H1 (cell line): ENCODE measurements around the gene MGAT5B. TPM values are rescaled to one million over a fixed set of nuclear protein-coding genes. Genes with fewer than 3 reads are reported as not detected.

Experiments
- CTCF ChIA-PET: fragments of 300-600 bp; sonication (Branson Sonifier 250); formaldehyde crosslinking; loops from one replicate; lab custom pipeline; 2021; ENCODE audit not compliant: partially characterized antibody; lab: Charles Lee
- POLR2A ChIA-PET: fragments of 300-600 bp; sonication (Branson Sonifier 250); formaldehyde crosslinking; loops from one replicate; lab custom pipeline; 2021; ENCODE audit warnings: inconsistent platforms; ENCODE audit not compliant: partially characterized antibody; lab: Charles Lee
- DNase-seq, 2 experiments: peaks; one replicate each; pipeline versions ENCODE4 v3.0.0 to v3.0.0-alpha.2; 2010 to 2022; ENCODE audit warnings: low spot score in 2 of 2, low read depth in 1 of 2, mixed read lengths in 1 of 2
- FAIRE-seq: peaks from 2 replicates; lab custom pipeline; 2011; peaks lifted over from hg19 to GRCh38; lab: Jason Lieb, UNC
- H2AFZ ChIP-seq: 2 replicates; pipeline ENCODE4 v1.8.1; 2012; ENCODE audit warnings: low read length, inconsistent platforms
- H2AK5ac ChIP-seq: 2 replicates; pipeline ENCODE4 v1.6.1; 2013; ENCODE audit warnings: low read depth, low read length
- H2BK120ac ChIP-seq: replicated peaks from 2 replicates; pipeline ENCODE3; 2013; ENCODE audit warnings: low read depth, low read length, inconsistent platforms
- H2BK12ac ChIP-seq: 2 replicates; pipeline ENCODE4 v1.6.1; 2013; ENCODE audit warnings: low read depth, low read length
- H2BK15ac ChIP-seq: 2 replicates; pipeline ENCODE4 v1.6.1; 2013; ENCODE audit warnings: low read length
- H2BK20ac ChIP-seq: 2 replicates; pipeline ENCODE4 v1.6.1; 2013; ENCODE audit warnings: low read length
- H2BK5ac ChIP-seq: 2 replicates; pipeline ENCODE4 v1.6.1; 2013; ENCODE audit warnings: low read depth, low read length
- H3K14ac ChIP-seq: 2 replicates; pipeline ENCODE4 v1.6.1; 2013; ENCODE audit warnings: inconsistent platforms; ENCODE audit not compliant: insufficient read length
- H3K18ac ChIP-seq: 2 replicates; pipeline ENCODE4 v1.6.1; 2013; ENCODE audit warnings: low read length; ENCODE audit errors: extremely low read depth
- H3K23ac ChIP-seq: 2 replicates; pipeline ENCODE4 v1.6.1; 2013; ENCODE audit warnings: inconsistent platforms; ENCODE audit not compliant: insufficient read length
- H3K23me2 ChIP-seq: 2 replicates; pipeline ENCODE4 v1.6.1; 2013; ENCODE audit warnings: low read depth, low read length
- H3K27ac ChIP-seq: 2 replicates; pipeline ENCODE4 v1.6.1; 2011; ENCODE audit warnings: low read depth, low read length, inconsistent platforms
- H3K27me3 ChIP-seq, 4 experiments: replicated peaks in 1 of 4; 1 replicate in 1 of 4; 2 replicates in 3 of 4; pipeline versions ENCODE4 v1.6.1 to v1.8.1; 2011 to 2013; ENCODE audit warnings: low read length in 3 of 4, mild to moderate bottlenecking in 3 of 4, inconsistent platforms in 2 of 4, mixed read lengths in 2 of 4, moderate library complexity in 1 of 4; ENCODE audit not compliant: control insufficient read depth in 3 of 4, insufficient read depth in 3 of 4; ENCODE audit errors: extremely low read depth in 1 of 4
- H3K36me3 ChIP-seq, 4 experiments: 2 replicates each; pipeline versions ENCODE4 v1.6.1 to v1.8.1; 2011 to 2013; ENCODE audit warnings: mild to moderate bottlenecking in 4 of 4, low read length in 3 of 4, moderate library complexity in 2 of 4, control low read depth in 1 of 4, inconsistent platforms in 1 of 4; ENCODE audit not compliant: insufficient read depth in 4 of 4, control insufficient read depth in 2 of 4
- H3K4ac ChIP-seq: replicated peaks from 2 replicates; pipeline ENCODE3; 2013; ENCODE audit warnings: low read length, low read depth, mixed read lengths, inconsistent platforms; ENCODE audit not compliant: insufficient read length
- H3K4me1 ChIP-seq, 4 experiments: replicated peaks in 1 of 4; 1 replicate in 1 of 4; 2 replicates in 3 of 4; pipeline versions ENCODE4 v1.6.1 to v1.8.1; 2011 to 2013; ENCODE audit warnings: low read length in 3 of 4, inconsistent platforms in 2 of 4, mixed read lengths in 1 of 4; ENCODE audit not compliant: insufficient read depth in 4 of 4, control insufficient read depth in 3 of 4
- H3K4me2 ChIP-seq, 2 experiments: 2 replicates each; pipeline versions ENCODE4 v1.6.1 to v1.8.1; 2011 to 2013; ENCODE audit warnings: low read depth in 2 of 2, low read length in 2 of 2, control low read depth in 1 of 2, inconsistent platforms in 1 of 2, mild to moderate bottlenecking in 1 of 2; ENCODE audit not compliant: insufficient read depth in 1 of 2
- H3K4me3 ChIP-seq, 4 experiments: fragments of 200-600, 300-600 bp in 1 of 4; sonication (generic), shearing (Covaris generic), sonication (Bioruptor Twin) in 1 of 4; 2 replicates each; pipeline versions ENCODE4 v1.5.1 to v1.8.1; 2011 to 2016; ENCODE audit warnings: low read length in 4 of 4, low read depth in 3 of 4, control low read depth in 2 of 4, inconsistent platforms in 2 of 4, mild to moderate bottlenecking in 2 of 4, mixed read lengths in 1 of 4, moderate library complexity in 1 of 4; ENCODE audit not compliant: insufficient read depth in 2 of 4; ENCODE audit errors: extremely low read depth in 1 of 4
- H3K56ac ChIP-seq: replicated peaks from 2 replicates; pipeline ENCODE3; 2013; ENCODE audit warnings: low read depth, mild to moderate bottlenecking, mixed read lengths, low read length, inconsistent platforms; ENCODE audit not compliant: insufficient read length
- H3K79me1 ChIP-seq: 2 replicates; pipeline ENCODE4 v1.6.1; 2013; ENCODE audit warnings: low read depth, low read length, control low read depth
- H3K79me2 ChIP-seq, 2 experiments: 2 replicates each; pipeline versions ENCODE4 v1.6.1 to v1.8.1; 2012 to 2013; ENCODE audit warnings: low read length in 2 of 2, mild to moderate bottlenecking in 2 of 2, inconsistent platforms in 1 of 2; ENCODE audit not compliant: insufficient read depth in 2 of 2, control insufficient read depth in 1 of 2
- H3K9ac ChIP-seq, 4 experiments: replicated peaks in 1 of 4; 1 replicate in 1 of 4; 2 replicates in 3 of 4; pipeline versions ENCODE4 v1.6.1 to v1.8.1; 2011 to 2013; ENCODE audit warnings: low read depth in 3 of 4, low read length in 3 of 4, control low read depth in 2 of 4, mild to moderate bottlenecking in 2 of 4, moderate library complexity in 2 of 4, inconsistent platforms in 1 of 4; ENCODE audit errors: extremely low read depth in 1 of 4
- H3K9me3 ChIP-seq, 2 experiments: 2 replicates each; pipeline versions ENCODE4 v1.6.1 to v1.8.1; 2012 to 2013; ENCODE audit warnings: mild to moderate bottlenecking in 2 of 2, moderate library complexity in 2 of 2, control low read depth in 1 of 2, inconsistent platforms in 1 of 2, low read depth in 1 of 2, low read length in 1 of 2, mixed read lengths in 1 of 2; ENCODE audit not compliant: insufficient read depth in 2 of 2
- H4K20me1 ChIP-seq, 2 experiments: replicated peaks in 1 of 2; 2 replicates each; pipeline versions ENCODE3 to v1.8.1; 2011 to 2013; ENCODE audit warnings: inconsistent platforms in 2 of 2, low read length in 2 of 2, mild to moderate bottlenecking in 1 of 2; ENCODE audit not compliant: insufficient read depth in 2 of 2, control insufficient read depth in 1 of 2
- H4K5ac ChIP-seq: 2 replicates; pipeline ENCODE4 v1.6.1; 2013; ENCODE audit warnings: low read length, low read depth, mixed read lengths, inconsistent platforms; ENCODE audit not compliant: insufficient read length
- H4K8ac ChIP-seq: 2 replicates; pipeline ENCODE4 v1.8.0; 2013; ENCODE audit warnings: mild to moderate bottlenecking, moderate library complexity, low read length, inconsistent platforms; ENCODE audit not compliant: insufficient read depth; ENCODE audit errors: extremely low read depth
- H4K91ac ChIP-seq: replicated peaks from 2 replicates; pipeline ENCODE3; 2013; ENCODE audit warnings: low read length, mixed read lengths, inconsistent platforms; ENCODE audit not compliant: insufficient read length
- HDAC2 ChIP-seq, 2 experiments: fragments of 300-600 bp in 1 of 2; sonication (generic) in 1 of 2; IDR thresholded peaks; 2 replicates each; pipeline ENCODE4 v1.6.1; 2011 to 2012; ENCODE audit warnings: low read depth in 2 of 2, low read length in 2 of 2, mild to moderate bottlenecking in 2 of 2, moderate library complexity in 2 of 2, borderline replicate concordance in 1 of 2, inconsistent platforms in 1 of 2
- JUND ChIP-seq: IDR thresholded peaks from 2 replicates; pipeline ENCODE4 v1.6.1; 2011; ENCODE audit warnings: mild to moderate bottlenecking, improper control_type of control experiment, low read length
- POLR2AphosphoS5 ChIP-seq: IDR thresholded peaks from 2 replicates; pipeline ENCODE4 v1.6.1; 2011; ENCODE audit warnings: low read depth, low read length
- RAD21 ChIP-seq, 2 experiments: IDR thresholded peaks in 1 of 2; conservative IDR thresholded peaks in 1 of 2; 2 replicates each; pipeline ENCODE4 v1.6.1; 2011; ENCODE audit warnings: low read depth in 2 of 2, low read length in 2 of 2, improper control_type of control experiment in 1 of 2, inconsistent platforms in 1 of 2, mild to moderate bottlenecking in 1 of 2, moderate library complexity in 1 of 2
- RNF2 ChIP-seq: fragments of 200-900, 300-1000 bp; sonication (generic); IDR thresholded peaks from 2 replicates; pipeline ENCODE4 v1.7.1; 2016; ENCODE audit warnings: borderline replicate concordance, low read depth, mild to moderate bottlenecking, antibody characterized with exemption, low read length; ENCODE audit not compliant: poor library complexity, severe bottlenecking; ENCODE audit errors: missing control alignments
- SIX5 ChIP-seq: IDR thresholded peaks from 2 replicates; pipeline ENCODE4 v1.6.1; 2011; ENCODE audit warnings: mild to moderate bottlenecking, low read depth, low read length
- SP1 ChIP-seq: IDR thresholded peaks from 2 replicates; pipeline ENCODE4 v1.6.1; 2011; ENCODE audit warnings: low read depth, low read length
- SRF ChIP-seq: IDR thresholded peaks from 2 replicates; pipeline ENCODE4 v1.6.1; 2011; ENCODE audit warnings: mild to moderate bottlenecking, low read depth, low read length, moderate library complexity
- TBP ChIP-seq: IDR thresholded peaks from 2 replicates; pipeline ENCODE4 v1.6.1; 2011; ENCODE audit warnings: low read depth, low read length, improper control_type of control experiment
- WGBS, 2 experiments: shearing (Covaris generic) in 1 of 2; methylation state at CpG; one replicate each; pipeline versions ENCODE4 v1.1.6 to v1.1.7; 2013 to 2015; ENCODE audit warnings: low lambda C conversion rate in 2 of 2, mixed read lengths in 2 of 2, inconsistent platforms in 1 of 2, low coverage in 1 of 2, missing lambda C conversion rate in 1 of 2; ENCODE audit not compliant: insufficient replicate concordance in 2 of 2, insufficient coverage in 1 of 2, insufficient read length in 1 of 2; ENCODE audit errors: extremely low coverage in 1 of 2, missing lambda C conversion rate in 1 of 2; 5-methylcytosine and 5-hydroxymethylcytosine counted together
- polyA plus RNA-seq, 7 experiments: library from polyadenylated mRNA; depleted of rRNA in 3 of 7; stranded (reverse) in 5 of 7; unstranded in 2 of 7; fragments of >200 nt in 5 of 7; fragments of 200-250 nt in 2 of 7; gene quantifications; 1 replicate in 5 of 7; 2 replicates in 1 of 7; 4 replicates in 1 of 7; pipeline versions ENCODE4 v1.2.1 to v1.2.3, GENCODE V29; 2011 to 2013; ENCODE audit warnings: missing spikeins in 2 of 7, mixed read lengths in 2 of 7
- total RNA-seq: library from RNA; stranded (reverse); fragmentation: NEBNext Ultra II Directional; extraction: Animal tissue kit (Norgen Biotek cat#: 25700); gene quantifications from 2 replicates; pipeline ENCODE4 v1.2.1, GENCODE V29; 2021
- TF ChIP-seq, protein P1 (sequence below): IDR thresholded peaks from 2 replicates; pipeline ENCODE4 v1.6.1; 2011; ENCODE audit warnings: low read depth, mild to moderate bottlenecking, low read length; ENCODE audit not compliant: insufficient read depth
- TF ChIP-seq, protein P2 (sequence below): IDR thresholded peaks from 2 replicates; pipeline ENCODE4 v1.6.1; 2012; ENCODE audit warnings: low read length, inconsistent platforms

Gene MGAT5B
- total and polyA plus RNA-seq, 2 of the 8 experiments (the other 6 are each of a cell fraction or from before 2014, with no cell fraction given): 7.9 to 8.2 TPM

DNA sequence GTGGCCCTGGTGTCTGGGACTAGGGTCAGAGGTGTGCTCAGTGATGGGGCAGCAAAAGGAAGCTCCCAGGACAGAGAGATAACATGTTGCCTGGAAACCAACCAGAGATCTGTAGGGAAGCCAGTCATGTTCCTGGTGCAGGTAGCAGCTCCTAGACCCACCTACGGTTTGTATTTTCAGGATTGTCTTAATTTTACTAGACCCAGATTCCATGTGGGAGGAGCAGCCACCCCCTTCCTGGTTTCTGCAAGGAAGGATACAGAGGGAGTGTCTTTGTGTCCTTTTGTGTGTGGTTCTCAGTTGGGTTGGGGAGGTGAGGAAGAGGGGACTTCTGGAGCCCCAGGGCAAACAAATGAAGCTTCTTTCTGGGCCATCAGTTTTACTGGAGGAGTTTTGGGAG is 53.9 kb downstream of the MGAT5B start:
- no peak overlapping the region for H3K23ac ChIP-seq
- POLR2A ChIA-PET: interaction anchor here (1.9 kb wide), 1 partner anchor 12 kb away, joined by 5 read pairs; no protein-coding TSS in a partner anchor
- FAIRE-seq (no peak), DNase-seq (no peak)
- no peak overlapping the region for H3K4me2 ChIP-seq
- H2BK120ac ChIP-seq: no peak overlapping the region
- H2BK12ac ChIP-seq: no peak overlapping the region
- H3K14ac ChIP-seq: no peak overlapping the region
- no peak overlapping the region for H4K8ac ChIP-seq
- no peak overlapping the region for H2BK20ac ChIP-seq
- H3K4ac ChIP-seq: no peak overlapping the region
- no peaks in the 10 kb centered on the region for H3K79me1 ChIP-seq
- no peak overlapping the region for H4K91ac ChIP-seq
- H3K27ac ChIP-seq: no peak overlapping the region
- H2BK5ac ChIP-seq: no peak overlapping the region
- no peak overlapping the region for H4K5ac ChIP-seq
- H3K4me1 ChIP-seq: peaks cover 0 to 5% (median 1%) of the 10 kb centered on the region in 4 experiments; a peak in 3 of 7 replicates
- H3K18ac ChIP-seq: no peak overlapping the region
- H4K20me1 ChIP-seq: peaks cover 0 to 5% of the 10 kb centered on the region in 2 experiments
- WGBS, 2 experiments: 0% methylated on average over 1 of the region's 1 CpG; no CpG with 5 or more reads in 1 of the 2 experiments
- H3K27me3 ChIP-seq: no peaks in the 10 kb centered on the region
- no peak overlapping the region for H3K4me3 ChIP-seq
- H3K9me3 ChIP-seq: 0 out of 4 replicates have a peak, but pooled peaks cover 0 to 3% of the 10 kb centered on the region in 2 experiments
- H3K9ac ChIP-seq: no peak overlapping the region
- no peaks in the 10 kb centered on the region for H3K36me3 ChIP-seq
- no peaks in the 10 kb centered on the region for H3K79me2 ChIP-seq
- no peaks in the 10 kb centered on the region for H3K23me2 ChIP-seq
- H2AFZ ChIP-seq: no peak overlapping the region
- CTCF ChIA-PET: interaction anchor here (0.9 to 3.8 kb wide), 5 partner anchors 9 to 1118 kb away, joined by 3 to 19 read pairs (median 5); partner anchors contain the start of gene MGAT5B
- H3K56ac ChIP-seq: no peak overlapping the region
- no peak overlapping the region for H2AK5ac ChIP-seq
- no peak overlapping the region for H2BK15ac ChIP-seq
- no peak for TF ChIP-seq TBP
- TF ChIP-seq HDAC2 (IDR thresholded peaks at IDR 0.05; ENCODE audit: borderline replicate concordance in 1 of 2, low read depth in 2 of 2, low read length in 2 of 2): no peak
- TF ChIP-seq, protein P1, sequence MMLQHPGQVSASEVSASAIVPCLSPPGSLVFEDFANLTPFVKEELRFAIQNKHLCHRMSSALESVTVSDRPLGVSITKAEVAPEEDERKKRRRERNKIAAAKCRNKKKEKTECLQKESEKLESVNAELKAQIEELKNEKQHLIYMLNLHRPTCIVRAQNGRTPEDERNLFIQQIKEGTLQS: no peak
- no peak for TF ChIP-seq RNF2
- TF ChIP-seq POLR2AphosphoS5: no peak
- no peak for TF ChIP-seq SRF
- no peak for TF ChIP-seq RAD21 (IDR thresholded peaks at IDR 0.05 in 1 of 2, conservative IDR thresholded peaks at IDR 0.05 in 1 of 2; ENCODE audit: low read depth in 2 of 2, low read length in 2 of 2)
- TF ChIP-seq, protein P2, sequence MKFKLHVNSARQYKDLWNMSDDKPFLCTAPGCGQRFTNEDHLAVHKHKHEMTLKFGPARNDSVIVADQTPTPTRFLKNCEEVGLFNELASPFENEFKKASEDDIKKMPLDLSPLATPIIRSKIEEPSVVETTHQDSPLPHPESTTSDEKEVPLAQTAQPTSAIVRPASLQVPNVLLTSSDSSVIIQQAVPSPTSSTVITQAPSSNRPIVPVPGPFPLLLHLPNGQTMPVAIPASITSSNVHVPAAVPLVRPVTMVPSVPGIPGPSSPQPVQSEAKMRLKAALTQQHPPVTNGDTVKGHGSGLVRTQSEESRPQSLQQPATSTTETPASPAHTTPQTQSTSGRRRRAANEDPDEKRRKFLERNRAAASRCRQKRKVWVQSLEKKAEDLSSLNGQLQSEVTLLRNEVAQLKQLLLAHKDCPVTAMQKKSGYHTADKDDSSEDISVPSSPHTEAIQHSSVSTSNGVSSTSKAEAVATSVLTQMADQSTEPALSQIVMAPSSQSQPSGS: no peak
- no peak for TF ChIP-seq SIX5
- TF ChIP-seq JUND: no peak
- TF ChIP-seq SP1: no peak
